Measurements from ENCODE around the gene PLCB4. TPM values are rescaled to one million over a fixed set of nuclear protein-coding genes. Genes with fewer than 3 reads are reported as not detected.

The PLCB4 gene
- total RNA-seq, 1 donor from 2014 or later: 10.5 TPM

DNA sequence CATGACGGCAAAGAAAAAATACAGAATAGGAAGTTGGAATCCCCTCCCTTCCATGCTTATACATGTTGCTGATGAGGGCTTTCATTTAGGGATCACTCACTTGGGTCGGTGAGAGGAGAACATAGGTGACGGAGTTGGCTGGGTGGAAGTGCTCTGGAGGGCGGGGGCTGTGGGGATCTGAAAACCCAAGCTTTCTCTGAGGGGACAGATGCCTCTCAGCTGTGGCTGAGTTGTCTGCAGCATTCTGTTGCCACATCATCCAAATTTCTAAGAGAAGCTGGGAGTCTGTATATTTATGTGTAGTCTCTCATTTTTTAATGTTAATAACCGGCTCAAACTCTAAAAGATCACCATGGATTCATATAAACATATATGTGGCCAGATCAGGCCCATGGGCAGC, 141.5 kb downstream of the PLCB4 start:
- Mint-ChIP-seq H3K9me3 (ENCODE audit: unreplicated experiment) (no peaks in the 10 kb centered on the region), H3K4me3 (ENCODE audit: unreplicated experiment) (no peak overlapping the region), H3K4me1 (ENCODE audit: unreplicated experiment) (peaks cover 8% of the 10 kb centered on the region), H3K27me3 (ENCODE audit: unreplicated experiment) (no peaks in the 10 kb centered on the region), H3K36me3 (ENCODE audit: low read depth, unreplicated experiment) (no peaks in the 10 kb centered on the region), H3K27ac (ENCODE audit: unreplicated experiment) (no peak overlapping the region)
- no peak for DNase-seq (ENCODE audit: low spot score)
- TF ChIP-seq, protein P1, sequence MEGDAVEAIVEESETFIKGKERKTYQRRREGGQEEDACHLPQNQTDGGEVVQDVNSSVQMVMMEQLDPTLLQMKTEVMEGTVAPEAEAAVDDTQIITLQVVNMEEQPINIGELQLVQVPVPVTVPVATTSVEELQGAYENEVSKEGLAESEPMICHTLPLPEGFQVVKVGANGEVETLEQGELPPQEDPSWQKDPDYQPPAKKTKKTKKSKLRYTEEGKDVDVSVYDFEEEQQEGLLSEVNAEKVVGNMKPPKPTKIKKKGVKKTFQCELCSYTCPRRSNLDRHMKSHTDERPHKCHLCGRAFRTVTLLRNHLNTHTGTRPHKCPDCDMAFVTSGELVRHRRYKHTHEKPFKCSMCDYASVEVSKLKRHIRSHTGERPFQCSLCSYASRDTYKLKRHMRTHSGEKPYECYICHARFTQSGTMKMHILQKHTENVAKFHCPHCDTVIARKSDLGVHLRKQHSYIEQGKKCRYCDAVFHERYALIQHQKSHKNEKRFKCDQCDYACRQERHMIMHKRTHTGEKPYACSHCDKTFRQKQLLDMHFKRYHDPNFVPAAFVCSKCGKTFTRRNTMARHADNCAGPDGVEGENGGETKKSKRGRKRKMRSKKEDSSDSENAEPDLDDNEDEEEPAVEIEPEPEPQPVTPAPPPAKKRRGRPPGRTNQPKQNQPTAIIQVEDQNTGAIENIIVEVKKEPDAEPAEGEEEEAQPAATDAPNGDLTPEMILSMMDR (IDR thresholded peaks at IDR 0.05; ENCODE audit: unreplicated experiment): no peak

DNA sequence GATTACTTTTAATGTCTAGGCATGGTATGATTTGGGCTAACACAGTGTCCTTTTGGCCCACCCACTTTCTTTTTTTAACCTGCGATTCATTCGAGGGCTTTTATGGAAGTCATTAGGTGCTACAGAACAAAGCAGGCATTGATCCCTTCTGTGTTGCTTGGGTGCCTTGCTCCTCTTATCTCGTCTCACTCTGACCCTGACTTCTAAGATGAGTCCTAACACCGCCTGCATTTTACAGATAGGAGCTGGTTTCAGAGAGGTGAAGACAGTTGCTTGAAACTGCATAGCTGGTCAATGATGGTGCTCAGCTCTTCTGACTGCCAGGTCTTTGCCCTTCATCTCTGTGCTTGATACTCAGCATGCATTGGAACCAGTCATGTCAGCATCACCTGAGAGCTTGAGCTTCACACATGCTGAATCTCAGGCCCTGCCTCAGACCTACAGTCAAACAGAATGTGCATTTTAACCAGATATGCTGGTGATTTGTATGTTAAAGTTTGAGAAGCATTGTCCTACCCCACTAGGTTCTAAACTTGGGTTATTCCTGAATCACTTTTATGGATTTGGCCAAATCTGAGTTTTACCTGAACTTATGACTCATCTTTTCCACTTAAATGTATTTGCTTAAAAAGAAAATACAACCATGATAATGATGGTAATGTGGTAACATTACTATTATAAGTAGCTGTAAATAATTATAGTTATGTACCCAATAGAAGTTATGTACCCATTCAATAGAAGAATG, 142.3 kb downstream of the PLCB4 start:
- DNase-seq (ENCODE audit: low spot score): no peak
- no peaks in the 10 kb centered on the region for H3K9me3 Mint-ChIP-seq (ENCODE audit: unreplicated experiment)
- no peak overlapping the region for H3K27ac Mint-ChIP-seq (ENCODE audit: unreplicated experiment)
- no peaks in the 10 kb centered on the region for H3K27me3 Mint-ChIP-seq (ENCODE audit: unreplicated experiment)
- H3K4me3 Mint-ChIP-seq (ENCODE audit: unreplicated experiment): no peak overlapping the region
- TF ChIP-seq, protein P1 (IDR thresholded peaks at IDR 0.05; ENCODE audit: unreplicated experiment): no peak
- H3K36me3 Mint-ChIP-seq (ENCODE audit: low read depth, unreplicated experiment): no peaks in the 10 kb centered on the region
- H3K4me1 Mint-ChIP-seq (ENCODE audit: unreplicated experiment): peaks cover 8% of the 10 kb centered on the region

DNA sequence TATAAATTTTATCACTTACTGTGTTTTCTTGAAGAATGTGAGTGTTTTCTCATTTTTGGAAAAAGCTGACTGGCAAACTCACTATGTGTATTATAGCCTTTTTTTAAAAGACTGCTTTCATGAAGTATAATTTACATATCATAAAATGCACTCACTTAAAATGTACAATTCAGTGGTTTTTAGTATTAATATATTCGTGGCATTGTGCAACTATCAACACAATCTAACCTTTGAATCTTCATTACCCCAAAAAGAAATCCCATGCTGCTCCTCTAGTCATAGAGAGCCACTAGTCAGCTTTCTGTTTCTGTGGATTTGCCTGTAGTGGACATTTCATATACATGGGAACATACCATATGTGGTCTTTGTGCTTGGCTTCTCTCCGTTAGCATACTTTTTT, 143.8 kb downstream of the PLCB4 start:
- Mint-ChIP-seq H3K27me3 (ENCODE audit: unreplicated experiment) (no peaks in the 10 kb centered on the region), H3K4me3 (ENCODE audit: unreplicated experiment) (no peak overlapping the region), H3K36me3 (ENCODE audit: low read depth, unreplicated experiment) (no peaks in the 10 kb centered on the region), H3K4me1 (ENCODE audit: unreplicated experiment) (peaks cover 8% of the 10 kb centered on the region), H3K27ac (ENCODE audit: unreplicated experiment) (no peak overlapping the region), H3K9me3 (ENCODE audit: unreplicated experiment) (no peaks in the 10 kb centered on the region)
- DNase-seq (ENCODE audit: low spot score): no peak
- TF ChIP-seq, protein P1 (IDR thresholded peaks at IDR 0.05; ENCODE audit: unreplicated experiment): no peak

DNA sequence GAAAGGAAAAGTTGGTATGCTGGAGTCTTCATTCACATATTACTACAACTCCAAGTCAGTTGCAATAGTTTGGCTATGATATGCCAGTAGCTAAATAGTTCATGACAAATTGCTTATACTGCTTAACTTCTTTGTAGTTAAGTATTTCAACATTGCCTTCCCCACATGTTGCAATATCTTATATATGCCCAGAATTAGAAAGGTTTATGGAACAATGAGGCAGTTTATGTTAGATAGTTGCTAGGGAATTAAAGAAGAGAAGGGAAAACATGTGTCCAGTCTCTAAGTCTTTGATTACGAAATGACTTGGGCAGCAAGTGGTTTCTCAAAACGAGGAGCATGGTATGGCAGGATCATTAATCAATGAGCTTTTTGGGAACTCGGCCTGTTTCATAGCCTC, 145.8 kb downstream of the PLCB4 start:
- TF ChIP-seq, protein P1 (IDR thresholded peaks at IDR 0.05; ENCODE audit: unreplicated experiment): no peak
- H3K9me3 Mint-ChIP-seq (ENCODE audit: unreplicated experiment): no peaks in the 10 kb centered on the region
- no peak overlapping the region for H3K4me3 Mint-ChIP-seq (ENCODE audit: unreplicated experiment)
- peaks cover 8% of the 10 kb centered on the region for H3K4me1 Mint-ChIP-seq (ENCODE audit: unreplicated experiment)
- no peaks in the 10 kb centered on the region for H3K27me3 Mint-ChIP-seq (ENCODE audit: unreplicated experiment)
- H3K27ac Mint-ChIP-seq (ENCODE audit: unreplicated experiment): no peak overlapping the region
- no peak for DNase-seq (ENCODE audit: low spot score)
- no peaks in the 10 kb centered on the region for H3K36me3 Mint-ChIP-seq (ENCODE audit: low read depth, unreplicated experiment)

DNA sequence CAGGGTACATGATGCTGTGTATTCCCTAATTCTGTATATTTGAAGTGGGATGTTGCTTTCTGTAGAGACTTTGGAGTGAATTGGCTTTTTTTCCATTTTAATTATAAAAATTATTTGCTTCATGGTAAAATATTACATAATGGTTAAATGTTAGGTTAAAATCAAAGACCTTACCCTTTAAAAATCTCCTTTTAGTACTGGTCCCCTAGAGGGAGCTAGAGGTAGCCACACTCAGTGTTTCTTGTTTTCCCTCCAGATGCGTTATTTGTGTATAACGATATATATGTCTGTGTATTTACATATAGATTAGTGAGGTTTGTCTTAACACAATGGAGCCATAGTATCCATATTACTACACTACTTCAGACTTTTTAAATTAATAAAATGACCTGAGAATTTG, 146.7 kb downstream of the PLCB4 start:
- H3K4me3 Mint-ChIP-seq (ENCODE audit: unreplicated experiment): no peak overlapping the region
- no peaks in the 10 kb centered on the region for H3K36me3 Mint-ChIP-seq (ENCODE audit: low read depth, unreplicated experiment)
- no peaks in the 10 kb centered on the region for H3K9me3 Mint-ChIP-seq (ENCODE audit: unreplicated experiment)
- H3K27me3 Mint-ChIP-seq (ENCODE audit: unreplicated experiment): no peaks in the 10 kb centered on the region
- TF ChIP-seq, protein P1 (IDR thresholded peaks at IDR 0.05; ENCODE audit: unreplicated experiment): no peak
- H3K4me1 Mint-ChIP-seq (ENCODE audit: unreplicated experiment): peaks cover 8% of the 10 kb centered on the region
- no peak for DNase-seq (ENCODE audit: low spot score)
- no peak overlapping the region for H3K27ac Mint-ChIP-seq (ENCODE audit: unreplicated experiment)

Measured in endothelial cell (in vitro differentiated cells).